HepG2 (cell line): ENCODE data around the gene UST.

Experiments
- ARNTL ChIP-seq: sonication (generic); formaldehyde crosslinking; IDR thresholded peaks from 2 replicates; pipeline ENCODE4 v1.4.0; 2020; ENCODE audit warnings: mild to moderate bottlenecking, missing genetic modification reagents
- CHD2 ChIP-seq: IDR thresholded peaks from 2 replicates; pipeline ENCODE4 v1.6.1; 2011; ENCODE audit warnings: low read depth, low read length, improper control_type of control experiment
- CTCF ChIP-seq: sonication (generic); formaldehyde crosslinking; IDR thresholded peaks from 2 replicates; pipeline ENCODE4 v1.5.0; 2020; ENCODE audit warnings: mild to moderate bottlenecking, missing genetic modification reagents, moderate library complexity
- ELF3 ChIP-seq: IDR thresholded peaks from 2 replicates; pipeline ENCODE4 v1.6.1; 2016; ENCODE audit warnings: missing genetic modification reagents, missing compliant biosample characterization
- HNF4G ChIP-seq, 2 experiments: sonication (generic) in 1 of 2; formaldehyde crosslinking in 1 of 2; IDR thresholded peaks; 2 replicates each; pipeline versions ENCODE4 v1.4.0 to v1.6.1; 2011 to 2020; ENCODE audit warnings: borderline replicate concordance in 2 of 2, low read depth in 2 of 2, mild to moderate bottlenecking in 2 of 2, low read length in 1 of 2, missing genetic modification reagents in 1 of 2, moderate library complexity in 1 of 2
- JUNB ChIP-seq: sonication (generic); formaldehyde crosslinking; IDR thresholded peaks from 2 replicates; pipeline ENCODE4 v1.8.0; 2022; ENCODE audit warnings: missing genetic modification reagents, mild to moderate bottlenecking, borderline replicate concordance
- MAX ChIP-seq: IDR thresholded peaks from 2 replicates; pipeline ENCODE4 v1.6.1; 2012; ENCODE audit warnings: inconsistent platforms
- RAD51 ChIP-seq: fragments of 450-650 bp; IDR thresholded peaks from 2 replicates; pipeline ENCODE4 v1.6.1; 2016; ENCODE audit warnings: borderline replicate concordance
- TRIM24 ChIP-seq: sonication (generic); formaldehyde crosslinking; IDR thresholded peaks from 2 replicates; pipeline ENCODE4 v1.8.0; 2022; ENCODE audit warnings: mild to moderate bottlenecking, missing genetic modification reagents
- ZFY ChIP-seq: sonication (generic); formaldehyde crosslinking; IDR thresholded peaks from 2 replicates; pipeline ENCODE4 v1.4.0; 2020; ENCODE audit warnings: missing genetic modification reagents
- ZNF12 ChIP-seq: sonication (generic); formaldehyde crosslinking; IDR thresholded peaks from 2 replicates; pipeline ENCODE4 v1.5.0; 2020; ENCODE audit warnings: missing genetic modification reagents
- TF ChIP-seq, protein P1 (sequence below): sonication (generic); formaldehyde crosslinking; IDR thresholded peaks from 2 replicates; pipeline ENCODE4 v1.5.0; 2020; ENCODE audit warnings: mild to moderate bottlenecking, missing genetic modification reagents
- TF ChIP-seq, protein P2 (sequence below): sonication (generic); formaldehyde crosslinking; IDR thresholded peaks from 2 replicates; pipeline ENCODE4 v1.8.0; 2022; ENCODE audit warnings: missing genetic modification reagents, mild to moderate bottlenecking, moderate library complexity, borderline replicate concordance

DNA sequence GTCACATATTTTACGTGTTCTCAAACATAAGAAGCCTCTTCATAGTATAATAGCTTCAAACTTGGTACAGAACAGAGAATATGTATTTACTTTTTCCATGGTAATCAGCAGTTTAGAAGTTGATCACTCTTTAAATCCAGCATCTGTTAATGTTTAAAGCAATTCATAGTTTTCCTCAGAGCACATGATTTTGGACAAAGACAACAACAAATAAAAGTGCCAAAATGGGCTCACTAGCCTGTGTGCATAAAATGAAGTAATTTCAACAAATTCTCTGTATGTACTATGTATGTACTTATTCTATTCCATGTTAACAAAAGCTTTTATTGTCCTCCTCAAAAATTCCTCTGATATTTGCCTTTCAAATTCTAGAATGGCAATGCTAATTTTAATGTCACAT, 38.1 kb upstream of the UST start:
- TF ChIP-seq ELF3 (CRISPR knock-in tag): no peak
- no peak for TF ChIP-seq JUNB (CRISPR knock-in tag)
- TF ChIP-seq TRIM24 (CRISPR knock-in tag): no peak
- no peak for TF ChIP-seq ARNTL
- no peak for TF ChIP-seq MAX
- no peak for TF ChIP-seq CHD2
- TF ChIP-seq, protein P1, sequence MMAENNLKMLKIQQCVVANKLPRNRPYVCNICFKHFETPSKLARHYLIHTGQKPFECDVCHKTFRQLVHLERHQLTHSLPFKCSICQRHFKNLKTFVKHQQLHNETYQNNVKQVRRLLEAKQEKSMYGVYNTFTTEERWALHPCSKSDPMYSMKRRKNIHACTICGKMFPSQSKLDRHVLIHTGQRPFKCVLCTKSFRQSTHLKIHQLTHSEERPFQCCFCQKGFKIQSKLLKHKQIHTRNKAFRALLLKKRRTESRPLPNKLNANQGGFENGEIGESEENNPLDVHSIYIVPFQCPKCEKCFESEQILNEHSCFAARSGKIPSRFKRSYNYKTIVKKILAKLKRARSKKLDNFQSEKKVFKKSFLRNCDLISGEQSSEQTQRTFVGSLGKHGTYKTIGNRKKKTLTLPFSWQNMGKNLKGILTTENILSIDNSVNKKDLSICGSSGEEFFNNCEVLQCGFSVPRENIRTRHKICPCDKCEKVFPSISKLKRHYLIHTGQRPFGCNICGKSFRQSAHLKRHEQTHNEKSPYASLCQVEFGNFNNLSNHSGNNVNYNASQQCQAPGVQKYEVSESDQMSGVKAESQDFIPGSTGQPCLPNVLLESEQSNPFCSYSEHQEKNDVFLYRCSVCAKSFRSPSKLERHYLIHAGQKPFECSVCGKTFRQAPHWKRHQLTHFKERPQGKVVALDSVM (CRISPR knock-in tag): no peak
- no peak for TF ChIP-seq ZFY
- TF ChIP-seq ZNF12: no peak
- TF ChIP-seq RAD51: no peak
- TF ChIP-seq CTCF: no peak
- TF ChIP-seq HNF4G (IDR thresholded peaks at IDR 0.05; ENCODE audit: borderline replicate concordance, low read depth, low read length): no peak
- TF ChIP-seq HNF4G (CRISPR knock-in tag; IDR thresholded peaks at IDR 0.05; ENCODE audit: borderline replicate concordance, low read depth): no peak
- TF ChIP-seq, protein P2, sequence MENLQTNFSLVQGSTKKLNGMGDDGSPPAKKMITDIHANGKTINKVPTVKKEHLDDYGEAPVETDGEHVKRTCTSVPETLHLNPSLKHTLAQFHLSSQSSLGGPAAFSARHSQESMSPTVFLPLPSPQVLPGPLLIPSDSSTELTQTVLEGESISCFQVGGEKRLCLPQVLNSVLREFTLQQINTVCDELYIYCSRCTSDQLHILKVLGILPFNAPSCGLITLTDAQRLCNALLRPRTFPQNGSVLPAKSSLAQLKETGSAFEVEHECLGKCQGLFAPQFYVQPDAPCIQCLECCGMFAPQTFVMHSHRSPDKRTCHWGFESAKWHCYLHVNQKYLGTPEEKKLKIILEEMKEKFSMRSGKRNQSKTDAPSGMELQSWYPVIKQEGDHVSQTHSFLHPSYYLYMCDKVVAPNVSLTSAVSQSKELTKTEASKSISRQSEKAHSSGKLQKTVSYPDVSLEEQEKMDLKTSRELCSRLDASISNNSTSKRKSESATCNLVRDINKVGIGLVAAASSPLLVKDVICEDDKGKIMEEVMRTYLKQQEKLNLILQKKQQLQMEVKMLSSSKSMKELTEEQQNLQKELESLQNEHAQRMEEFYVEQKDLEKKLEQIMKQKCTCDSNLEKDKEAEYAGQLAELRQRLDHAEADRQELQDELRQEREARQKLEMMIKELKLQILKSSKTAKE (CRISPR knock-in tag): no peak
